SK-N-SH (cell line): ENCODE results near the gene PPP1R14D. TPM values are rescaled to one million over a fixed set of nuclear protein-coding genes. Genes with fewer than 3 reads are reported as not detected.
A peak's percentile ranks its signal among the peaks of the same experiment; 100 is the strongest.

Source experiments
- CTCF ChIA-PET: fragments of 300-600, 350-600 bp; formaldehyde crosslinking; extraction: SDS; loops from one replicate; lab custom pipeline; 2021; lab: Yijun Ruan, JAX
- POLR2A ChIA-PET: fragments of 350-600 bp; sonication (Branson Sonifier 250); formaldehyde crosslinking; extraction: SDS; loops from one replicate; lab custom pipeline; 2020; ENCODE audit warnings: antibody characterized with exemption, inconsistent platforms; lab: Yijun Ruan, JAX
- DNase-seq: peaks from one replicate; pipeline ENCODE4 v3.0.0; 2012
- H2AFZ ChIP-seq: fragments of 200-600 bp; sonication (generic); 2 replicates; pipeline ENCODE4 v1.8.1; 2016; ENCODE audit warnings: antibody characterized with exemption, mild to moderate bottlenecking, low read depth
- H3F3A ChIP-seq: fragments of 200-600 bp; sonication (generic); replicated peaks from 2 replicates; pipeline ENCODE3; 2016; ENCODE audit warnings: antibody characterized with exemption, mild to moderate bottlenecking; ENCODE audit not compliant: insufficient read depth
- H3K27ac ChIP-seq, 2 experiments: fragments of 200-500 bp in 1 of 2; fragments of 200-600 bp in 1 of 2; sonication (Bioruptor generic) in 1 of 2; sonication (generic), shearing (Covaris generic) in 1 of 2; 2 replicates each; pipeline versions ENCODE4 v1.5.1 to v1.6.1; 2014 to 2016; ENCODE audit warnings: low read depth in 2 of 2, inconsistent platforms in 1 of 2, low read length in 1 of 2, mild to moderate bottlenecking in 1 of 2, mixed read lengths in 1 of 2
- H3K27me3 ChIP-seq: fragments of 200-600 bp; sonication (generic), shearing (Covaris generic); 2 replicates; pipeline ENCODE4 v1.6.1; 2016; ENCODE audit warnings: mixed run types; ENCODE audit not compliant: insufficient read depth
- H3K36me3 ChIP-seq, 2 experiments: fragments of 200-500 bp in 1 of 2; fragments of 200-600 bp in 1 of 2; sonication (Bioruptor generic) in 1 of 2; sonication (generic) in 1 of 2; replicated peaks in 1 of 2; 2 replicates each; pipeline versions ENCODE3 to v1.5.1; 2014 to 2016; ENCODE audit warnings: low read length in 1 of 2, mild to moderate bottlenecking in 1 of 2; ENCODE audit not compliant: insufficient read depth in 2 of 2, control insufficient read depth in 1 of 2
- H3K4me1 ChIP-seq, 2 experiments: fragments of 200-500 bp in 1 of 2; fragments of 200-600 bp in 1 of 2; sonication (Bioruptor generic) in 1 of 2; sonication (generic), shearing (Covaris generic) in 1 of 2; 2 replicates each; pipeline versions ENCODE4 v1.5.1 to v1.6.1; 2014 to 2016; ENCODE audit warnings: low read depth in 1 of 2, low read length in 1 of 2, mixed run types in 1 of 2; ENCODE audit not compliant: insufficient read depth in 2 of 2, control insufficient read depth in 1 of 2
- H3K4me2 ChIP-seq: fragments of 200-600 bp; sonication (generic), shearing (Covaris generic); 2 replicates; pipeline ENCODE4 v1.6.1; 2017; ENCODE audit warnings: mixed run types
- H3K4me3 ChIP-seq, 2 experiments: fragments of 200-500 bp in 1 of 2; fragments of 200-600 bp in 1 of 2; sonication (Bioruptor generic) in 1 of 2; sonication (generic), shearing (Covaris generic) in 1 of 2; 2 replicates each; pipeline versions ENCODE4 v1.5.1 to v1.8.1; 2014 to 2016; ENCODE audit warnings: low read depth in 2 of 2, inconsistent platforms in 1 of 2, low read length in 1 of 2, mild to moderate bottlenecking in 1 of 2, mixed read lengths in 1 of 2, moderate library complexity in 1 of 2
- H3K79me2 ChIP-seq: fragments of 200-600 bp; sonication (generic); 2 replicates; pipeline ENCODE4 v1.8.1; 2017; ENCODE audit warnings: mild to moderate bottlenecking; ENCODE audit not compliant: insufficient read depth
- H3K9ac ChIP-seq: fragments of 200-600 bp; sonication (generic); 2 replicates; pipeline ENCODE4 v1.6.1; 2017; ENCODE audit warnings: mixed run types
- H3K9me2 ChIP-seq: fragments of 200-600 bp; sonication (generic); 2 replicates; pipeline ENCODE4 v1.6.1; 2017; ENCODE audit warnings: mixed run types
- H3K9me3 ChIP-seq: fragments of 200-600 bp; sonication (generic); 2 replicates; pipeline ENCODE4 v1.6.1; 2017; ENCODE audit warnings: mixed run types, mild to moderate bottlenecking, moderate library complexity
- H4K20me1 ChIP-seq: fragments of 200-600 bp; sonication (generic); 2 replicates; pipeline ENCODE4 v1.6.1; 2017; ENCODE audit warnings: mild to moderate bottlenecking, mixed run types; ENCODE audit not compliant: insufficient read depth
- ELF1 ChIP-seq: IDR thresholded peaks from 2 replicates; pipeline ENCODE4 v1.4.0; 2012
- FOSL2 ChIP-seq: IDR thresholded peaks from 2 replicates; pipeline ENCODE4 v1.4.0; 2012; ENCODE audit warnings: low read depth, mild to moderate bottlenecking, moderate library complexity, borderline replicate concordance
- MEF2A ChIP-seq: IDR thresholded peaks from 2 replicates; pipeline ENCODE4 v1.4.0; 2012; ENCODE audit warnings: low read depth, borderline replicate concordance
- MXI1 ChIP-seq: IDR thresholded peaks from 2 replicates; pipeline ENCODE4 v1.6.1; 2012; ENCODE audit warnings: mild to moderate bottlenecking, low read depth, low read length, improper control_type of control experiment
- NFIC ChIP-seq: IDR thresholded peaks from 2 replicates; pipeline ENCODE4 v1.4.0; 2012; ENCODE audit warnings: borderline replicate concordance
- NRF1 ChIP-seq: IDR thresholded peaks from 2 replicates; pipeline ENCODE4 v1.6.1; 2012; ENCODE audit warnings: low read depth, mild to moderate bottlenecking, low read length
- POLR2AphosphoS5 ChIP-seq: IDR thresholded peaks from 2 replicates; pipeline ENCODE4 v1.6.1; 2012; ENCODE audit warnings: low read depth, low read length
- RAD21 ChIP-seq: IDR thresholded peaks from 2 replicates; pipeline ENCODE4 v1.6.1; 2012; ENCODE audit warnings: mild to moderate bottlenecking, low read length
- RCOR1 ChIP-seq: fragments of 150-350 bp; IDR thresholded peaks from 2 replicates; pipeline ENCODE4 v1.6.1; 2017; ENCODE audit warnings: antibody characterized with exemption, low read length
- SIN3A ChIP-seq: IDR thresholded peaks from 2 replicates; pipeline ENCODE4 v1.6.1; 2012; ENCODE audit warnings: low read depth, mild to moderate bottlenecking, low read length, moderate library complexity, borderline replicate concordance
- TAF1 ChIP-seq: IDR thresholded peaks from 2 replicates; pipeline ENCODE4 v1.6.1; 2012; ENCODE audit warnings: low read depth, mild to moderate bottlenecking, low read length, moderate library complexity, borderline replicate concordance
- TEAD4 ChIP-seq: IDR thresholded peaks from 2 replicates; pipeline ENCODE4 v1.4.0; 2012; ENCODE audit warnings: mild to moderate bottlenecking, borderline replicate concordance; ENCODE audit not compliant: insufficient read depth
- YY1 ChIP-seq: IDR thresholded peaks from 2 replicates; pipeline ENCODE4 v1.4.0; 2012; ENCODE audit warnings: low read depth, mild to moderate bottlenecking
- WGBS: methylation state at CpG from one replicate; pipeline ENCODE4 v1.1.6; 2017; ENCODE audit warnings: low lambda C conversion rate; 5-methylcytosine and 5-hydroxymethylcytosine counted together
- polyA plus RNA-seq, 3 experiments: library from polyadenylated mRNA; depleted of rRNA; stranded (reverse); fragments of >200 nt; gene quantifications; 2 replicates each; pipeline ENCODE4 v1.2.3, GENCODE V29; 2012
- TF ChIP-seq, protein P1 (sequence below): fragments of 150-350 bp; IDR thresholded peaks from 2 replicates; pipeline ENCODE4 v1.6.1; 2017; ENCODE audit warnings: antibody characterized with exemption, low read length, low read depth, borderline replicate concordance
- TF ChIP-seq, protein P2 (sequence below): IDR thresholded peaks from 2 replicates; pipeline ENCODE4 v1.6.1; 2012; ENCODE audit warnings: mild to moderate bottlenecking, low read depth, low read length, moderate library complexity
- TF ChIP-seq, protein P3 (sequence below): IDR thresholded peaks from 2 replicates; pipeline ENCODE4; 2012

PPP1R14D gene
- polyA plus RNA-seq, 1 of the 3 experiments (the other 2 are of a cell fraction) = not detected

DNA sequence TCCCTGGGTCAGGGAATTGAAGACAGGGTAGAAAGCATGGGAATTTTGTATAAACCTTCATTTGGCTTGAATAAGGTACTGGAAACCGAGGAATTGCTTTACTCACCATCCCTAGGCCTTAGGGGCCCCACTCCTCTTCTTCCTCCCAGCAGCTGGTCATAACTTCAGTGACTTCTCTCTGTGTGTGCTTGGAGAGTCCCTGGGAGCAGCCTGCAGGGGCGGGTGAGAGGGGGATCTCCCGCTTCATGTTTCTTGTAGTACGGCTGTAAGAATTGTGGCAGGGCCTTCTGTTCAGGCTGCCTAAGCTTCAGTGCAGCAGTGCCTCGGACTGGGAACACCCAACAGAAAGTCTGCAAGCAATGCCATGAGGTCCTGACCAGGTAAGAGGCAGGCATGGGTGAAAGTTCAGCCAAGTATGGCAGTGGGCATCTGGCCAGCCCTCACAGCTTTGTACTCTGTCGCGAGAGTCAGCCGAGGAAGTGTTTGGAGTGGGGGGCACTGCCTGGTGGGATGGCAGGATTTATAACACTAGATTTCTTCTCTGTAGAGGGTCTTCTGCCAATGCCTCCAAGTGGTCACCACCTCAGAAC lies 19.6 kb downstream of the PPP1R14D start (continued):
- no peak for TF ChIP-seq NFIC
- TF ChIP-seq TEAD4 = no peak
- no peak for TF ChIP-seq POLR2AphosphoS5
- TF ChIP-seq, protein P1, sequence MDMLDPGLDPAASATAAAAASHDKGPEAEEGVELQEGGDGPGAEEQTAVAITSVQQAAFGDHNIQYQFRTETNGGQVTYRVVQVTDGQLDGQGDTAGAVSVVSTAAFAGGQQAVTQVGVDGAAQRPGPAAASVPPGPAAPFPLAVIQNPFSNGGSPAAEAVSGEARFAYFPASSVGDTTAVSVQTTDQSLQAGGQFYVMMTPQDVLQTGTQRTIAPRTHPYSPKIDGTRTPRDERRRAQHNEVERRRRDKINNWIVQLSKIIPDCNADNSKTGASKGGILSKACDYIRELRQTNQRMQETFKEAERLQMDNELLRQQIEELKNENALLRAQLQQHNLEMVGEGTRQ = no peak
- TF ChIP-seq MEF2A = no peak

DNA sequence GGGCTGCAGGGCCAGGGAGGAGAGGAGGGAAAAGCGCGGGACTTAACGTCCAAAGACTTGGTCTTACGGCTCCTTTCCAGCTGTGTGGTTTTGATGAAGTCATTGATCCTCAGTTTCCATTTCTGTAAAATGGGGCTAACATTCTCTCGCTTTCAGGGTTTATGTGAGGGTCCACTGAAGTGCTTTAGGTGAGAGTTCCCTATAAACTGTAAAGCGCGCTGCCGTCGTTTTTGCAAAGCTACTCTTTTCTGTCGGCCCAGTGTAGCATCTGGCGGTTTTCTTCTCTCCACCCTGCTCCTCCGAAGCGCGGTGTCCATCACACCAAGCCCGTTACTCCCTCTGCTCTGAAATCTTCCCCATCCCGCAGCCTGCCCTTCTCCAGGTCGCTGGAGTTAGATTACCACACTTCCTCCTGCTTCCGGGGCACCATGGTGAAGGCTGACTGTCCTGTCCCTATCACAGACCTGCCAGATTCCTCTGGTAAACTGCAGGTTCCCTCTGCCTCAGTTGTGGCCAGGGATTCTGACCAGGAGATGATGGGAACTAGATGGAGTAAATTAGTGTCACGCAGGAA lies 20.5 kb downstream of the PPP1R14D start:
- peaks cover 12 to 27% of the 10 kb centered on the region in 2 experiments for H3K36me3 ChIP-seq
- peak overlapping the region in 1 of 2 experiments; percentile 68; a peak in 1 of 4 replicates for H3K27ac ChIP-seq
- H3K9ac ChIP-seq = peak overlapping the region; percentile 62
- no peaks in the 10 kb centered on the region for H4K20me1 ChIP-seq
- H3K27me3 ChIP-seq = no peaks in the 10 kb centered on the region
- WGBS = 18% methylated on average over 19 of the region's 19 CpGs
- H3K9me3 ChIP-seq = no peaks in the 10 kb centered on the region
- peaks cover 4 to 15% of the 10 kb centered on the region in 2 experiments; a peak in 1 of 4 replicates for H3K4me1 ChIP-seq
- CTCF ChIA-PET = interaction anchor here (0.5 to 2.9 kb wide), 6 partner anchors 25 to 129 kb away, joined by 3 to 11 read pairs (median 3); partner anchors contain the start of gene RHOV
- TF ChIP-seq MXI1 = no peak
- no peak for TF ChIP-seq ELF1
- TF ChIP-seq FOSL2 = no peak
- TF ChIP-seq SIN3A = no peak
- TF ChIP-seq YY1 = no peak
- TF ChIP-seq RAD21 = no peak
- TF ChIP-seq, protein P1 = no peak
- no peak for TF ChIP-seq RCOR1
- no peak for TF ChIP-seq NRF1
- TF ChIP-seq, protein P2, sequence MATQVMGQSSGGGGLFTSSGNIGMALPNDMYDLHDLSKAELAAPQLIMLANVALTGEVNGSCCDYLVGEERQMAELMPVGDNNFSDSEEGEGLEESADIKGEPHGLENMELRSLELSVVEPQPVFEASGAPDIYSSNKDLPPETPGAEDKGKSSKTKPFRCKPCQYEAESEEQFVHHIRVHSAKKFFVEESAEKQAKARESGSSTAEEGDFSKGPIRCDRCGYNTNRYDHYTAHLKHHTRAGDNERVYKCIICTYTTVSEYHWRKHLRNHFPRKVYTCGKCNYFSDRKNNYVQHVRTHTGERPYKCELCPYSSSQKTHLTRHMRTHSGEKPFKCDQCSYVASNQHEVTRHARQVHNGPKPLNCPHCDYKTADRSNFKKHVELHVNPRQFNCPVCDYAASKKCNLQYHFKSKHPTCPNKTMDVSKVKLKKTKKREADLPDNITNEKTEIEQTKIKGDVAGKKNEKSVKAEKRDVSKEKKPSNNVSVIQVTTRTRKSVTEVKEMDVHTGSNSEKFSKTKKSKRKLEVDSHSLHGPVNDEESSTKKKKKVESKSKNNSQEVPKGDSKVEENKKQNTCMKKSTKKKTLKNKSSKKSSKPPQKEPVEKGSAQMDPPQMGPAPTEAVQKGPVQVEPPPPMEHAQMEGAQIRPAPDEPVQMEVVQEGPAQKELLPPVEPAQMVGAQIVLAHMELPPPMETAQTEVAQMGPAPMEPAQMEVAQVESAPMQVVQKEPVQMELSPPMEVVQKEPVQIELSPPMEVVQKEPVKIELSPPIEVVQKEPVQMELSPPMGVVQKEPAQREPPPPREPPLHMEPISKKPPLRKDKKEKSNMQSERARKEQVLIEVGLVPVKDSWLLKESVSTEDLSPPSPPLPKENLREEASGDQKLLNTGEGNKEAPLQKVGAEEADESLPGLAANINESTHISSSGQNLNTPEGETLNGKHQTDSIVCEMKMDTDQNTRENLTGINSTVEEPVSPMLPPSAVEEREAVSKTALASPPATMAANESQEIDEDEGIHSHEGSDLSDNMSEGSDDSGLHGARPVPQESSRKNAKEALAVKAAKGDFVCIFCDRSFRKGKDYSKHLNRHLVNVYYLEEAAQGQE = no peak
- no peak for TF ChIP-seq NFIC
- TF ChIP-seq TAF1 = no peak
- TF ChIP-seq, protein P3, sequence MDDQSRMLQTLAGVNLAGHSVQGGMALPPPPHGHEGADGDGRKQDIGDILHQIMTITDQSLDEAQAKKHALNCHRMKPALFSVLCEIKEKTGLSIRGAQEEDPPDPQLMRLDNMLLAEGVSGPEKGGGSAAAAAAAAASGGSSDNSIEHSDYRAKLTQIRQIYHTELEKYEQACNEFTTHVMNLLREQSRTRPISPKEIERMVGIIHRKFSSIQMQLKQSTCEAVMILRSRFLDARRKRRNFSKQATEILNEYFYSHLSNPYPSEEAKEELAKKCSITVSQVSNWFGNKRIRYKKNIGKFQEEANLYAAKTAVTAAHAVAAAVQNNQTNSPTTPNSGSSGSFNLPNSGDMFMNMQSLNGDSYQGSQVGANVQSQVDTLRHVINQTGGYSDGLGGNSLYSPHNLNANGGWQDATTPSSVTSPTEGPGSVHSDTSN = no peak
- H3K4me2 ChIP-seq = peak overlapping the region; percentile 96
- H3K4me3 ChIP-seq = peak overlapping the region; percentile 94 to 98
- no peaks in the 10 kb centered on the region for H3K9me2 ChIP-seq
- no peaks in the 10 kb centered on the region for H3F3A ChIP-seq
- peak overlapping the region; percentile 85; the same call in 1 of the 2 replicates for H2AFZ ChIP-seq
- peaks cover 56% of the 10 kb centered on the region for H3K79me2 ChIP-seq
- POLR2A ChIA-PET = interaction anchor here (0.8 kb wide), 1 partner anchor 26 kb away, joined by 3 read pairs; no protein-coding TSS in a partner anchor
- peak; percentile 31 for DNase-seq
